GM23338 (cell line): ENCODE data around the gene DOP1B. TPM values are rescaled to one million over a fixed set of nuclear protein-coding genes. Genes with fewer than 3 reads are reported as not detected.

Experiments
- ATAC-seq: fragments of 200-7000 bp; cut with Tn5 transposase; 3 replicates; pipeline ENCODE4 v1.9.1; 2020
- DNase-seq: peaks from one replicate; pipeline ENCODE4 v3.0.0-alpha.2; 2015; ENCODE audit warnings: low spot score
- H2AFZ ChIP-seq: fragments of 200-600 bp; sonication (generic); 2 replicates; pipeline ENCODE4 v1.8.0; 2016; ENCODE audit warnings: antibody characterized with exemption, mild to moderate bottlenecking, moderate library complexity
- H3F3A ChIP-seq: fragments of 200-600 bp; sonication (generic); replicated peaks from 2 replicates; pipeline ENCODE4 v1.8.0; 2017; ENCODE audit warnings: antibody characterized with exemption, mixed run types, low read depth
- H3K27ac ChIP-seq: fragments of 200-600 bp; sonication (generic); 2 replicates; pipeline ENCODE4 v1.6.1; 2016; ENCODE audit warnings: low read depth
- H3K27me3 ChIP-seq: fragments of 200-600 bp; sonication (generic); 2 replicates; pipeline ENCODE4 v1.8.0; 2016; ENCODE audit warnings: mild to moderate bottlenecking, mixed run types, moderate library complexity; ENCODE audit not compliant: insufficient read depth
- H3K36me3 ChIP-seq: fragments of 200-600 bp; sonication (generic); 2 replicates; pipeline ENCODE4 v1.8.0; 2016; ENCODE audit warnings: mild to moderate bottlenecking; ENCODE audit not compliant: insufficient read depth
- H3K4me1 ChIP-seq: fragments of 200-600 bp; sonication (generic); 2 replicates; pipeline ENCODE4 v1.8.0; 2016; ENCODE audit warnings: mild to moderate bottlenecking, moderate library complexity; ENCODE audit not compliant: insufficient read depth
- H3K4me2 ChIP-seq: fragments of 200-600 bp; sonication (generic); 2 replicates; pipeline ENCODE4 v1.7.1; 2017; ENCODE audit warnings: mixed run types
- H3K4me3 ChIP-seq: fragments of 200-600 bp; sonication (generic); 2 replicates; pipeline ENCODE4 v1.6.1; 2016; ENCODE audit warnings: mixed run types
- H3K79me2 ChIP-seq: fragments of 200-600 bp; sonication (generic); replicated peaks from 2 replicates; pipeline ENCODE4 v1.8.0; 2017; ENCODE audit warnings: mild to moderate bottlenecking; ENCODE audit not compliant: insufficient read depth
- H3K9me2 ChIP-seq: fragments of 200-600 bp; sonication (generic); 2 replicates; pipeline ENCODE4 v1.8.0; 2017; ENCODE audit not compliant: insufficient read depth
- H4K20me1 ChIP-seq: fragments of 200-600 bp; sonication (generic); replicated peaks from 2 replicates; pipeline ENCODE4 v1.8.0; 2017; ENCODE audit warnings: mild to moderate bottlenecking; ENCODE audit not compliant: insufficient read depth
- H3K27ac Mint-ChIP-seq: 2 replicates; pipeline ENCODE4 v1.8.0; 2020; ENCODE audit warnings: inconsistent platforms, mild to moderate bottlenecking, moderate library complexity, mixed read lengths
- H3K27me3 Mint-ChIP-seq: 3 replicates; pipeline ENCODE4 v1.8.0; 2022; ENCODE audit warnings: low read depth, mild to moderate bottlenecking, moderate library complexity, mixed read lengths, inconsistent platforms; ENCODE audit not compliant: insufficient read depth, poor library complexity
- H3K36me3 Mint-ChIP-seq: 3 replicates; pipeline ENCODE4 v1.8.0; 2021; ENCODE audit warnings: low read depth, mild to moderate bottlenecking, inconsistent platforms, moderate library complexity, mixed read lengths
- H3K4me1 Mint-ChIP-seq: 3 replicates; pipeline ENCODE4 v1.8.0; 2020; ENCODE audit warnings: mild to moderate bottlenecking, inconsistent platforms, mixed read lengths
- H3K4me3 Mint-ChIP-seq: 3 replicates; pipeline ENCODE4 v1.8.0; 2021; ENCODE audit warnings: moderate library complexity, mild to moderate bottlenecking, inconsistent platforms, mixed read lengths
- H3K9me3 Mint-ChIP-seq: 3 replicates; pipeline ENCODE4 v1.8.0; 2020; ENCODE audit warnings: moderate library complexity, mild to moderate bottlenecking, inconsistent platforms, mixed read lengths
- CREB1 ChIP-seq: fragments of 250-450 bp; sonication (Bioruptor Pico); IDR thresholded peaks from 2 replicates; pipeline ENCODE4 v1.5.0; 2020; ENCODE audit warnings: low read depth, mild to moderate bottlenecking, moderate library complexity
- NANOG ChIP-seq: IDR thresholded peaks from 2 replicates; pipeline ENCODE4 v1.6.1; 2016; ENCODE audit warnings: antibody characterized with exemption, borderline replicate concordance
- POLR2AphosphoS5 ChIP-seq: IDR thresholded peaks from 2 replicates; pipeline ENCODE4 v1.6.1; 2016; ENCODE audit warnings: antibody characterized with exemption, low read depth
- STAT1 ChIP-seq: IDR thresholded peaks from one replicate; pipeline ENCODE4 v1.6.1; 2016; ENCODE audit warnings: antibody characterized with exemption; ENCODE audit not compliant: unreplicated experiment
- ZNF114 ChIP-seq: fragments of 250-450 bp; sonication (Bioruptor Pico); IDR thresholded peaks from 2 replicates; pipeline ENCODE4 v1.5.0; 2020; ENCODE audit warnings: mild to moderate bottlenecking, moderate library complexity
- ZNF331 ChIP-seq: fragments of 250-450 bp; sonication (Bioruptor Pico); IDR thresholded peaks from 2 replicates; pipeline ENCODE4 v1.5.0; 2020; ENCODE audit warnings: low read depth, mild to moderate bottlenecking, moderate library complexity
- polyA plus RNA-seq: library from polyadenylated mRNA; unstranded; fragments of >200 nt; fragmentation: Nextera tagmentation; extraction: Ambion mirVana; gene quantifications from 2 replicates; pipeline ENCODE4 v1.2.1, GENCODE V29; 2016
- total RNA-seq: library from RNA; depleted of rRNA; stranded (reverse); fragments of >200 nt; shearing (Covaris generic); gene quantifications from 2 replicates; pipeline ENCODE4 v1.2.3, GENCODE V29; 2014
- TF ChIP-seq, protein P1 (sequence below), 2 experiments: fragments of 200-600 bp in 1 of 2; sonication (generic) in 1 of 2; conservative IDR thresholded peaks; 2 replicates each; pipeline versions ENCODE4 v1.5.1 to v1.6.1; 2016 to 2017; ENCODE audit warnings: antibody characterized with exemption in 2 of 2, low read depth in 2 of 2, mild to moderate bottlenecking in 2 of 2, moderate library complexity in 1 of 2
- TF ChIP-seq, protein P2 (sequence below): IDR thresholded peaks from 2 replicates; pipeline ENCODE4 v1.6.1; 2016; ENCODE audit warnings: antibody characterized with exemption
- TF ChIP-seq, protein P3 (sequence below): IDR thresholded peaks from one replicate; pipeline ENCODE4 v1.6.1; 2018; ENCODE audit warnings: antibody characterized with exemption; ENCODE audit not compliant: unreplicated experiment

Gene DOP1B
- total and polyA plus RNA-seq, 2 experiments from 2014 or later: 4.9 to 18.0 TPM

DNA sequence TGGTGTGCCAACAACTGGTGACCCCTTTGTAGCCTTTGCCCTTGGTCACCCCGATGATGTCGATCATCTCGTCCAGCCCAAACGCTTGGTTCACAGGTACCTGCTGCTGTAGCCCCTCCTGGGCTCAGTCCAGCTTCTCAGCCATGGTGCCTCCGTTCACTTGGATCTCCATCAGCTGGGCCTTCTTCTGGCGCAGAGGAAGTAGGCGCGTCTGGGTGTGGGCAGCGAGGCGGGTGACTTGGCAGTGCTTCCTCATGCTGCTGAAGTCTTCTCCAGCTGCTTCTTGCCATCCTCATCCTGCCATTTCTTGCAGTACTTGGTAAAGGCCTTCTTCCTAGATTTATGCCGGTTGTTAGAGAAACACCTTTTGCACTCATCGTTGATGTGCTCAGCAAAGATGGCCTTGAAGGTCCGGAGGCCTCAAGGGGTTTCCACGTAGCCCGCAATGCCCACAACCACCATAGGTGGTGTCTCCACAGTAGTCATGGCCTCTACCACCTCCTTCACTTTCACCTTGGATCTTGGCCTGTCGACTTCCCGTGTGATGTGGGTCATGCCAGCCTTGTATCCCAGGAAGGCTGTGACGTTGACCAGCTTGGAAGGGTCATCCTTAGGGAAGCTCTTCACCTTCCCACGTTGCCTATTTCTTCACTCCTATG is 13.0 kb downstream of the DOP1B start:
- Histone ChIP-seq H3K9me2 (no peaks in the 10 kb centered on the region), H3K36me3 (no peaks in the 10 kb centered on the region), H3K4me2 (no peak overlapping the region), H4K20me1 (0 out of 2 replicates have a peak, but pooled peaks cover 3% of the 10 kb centered on the region), H3K4me1 (no peaks in the 10 kb centered on the region), H3K27ac (no peak overlapping the region), H3F3A (no peaks in the 10 kb centered on the region; the same call in 1 of the 2 replicates), H3K79me2 (no peaks in the 10 kb centered on the region), H2AFZ (no peak overlapping the region), H3K27me3 (no peaks in the 10 kb centered on the region), H3K4me3 (no peak overlapping the region)
- peak; percentile 56 for ATAC-seq
- Mint-ChIP-seq H3K9me3 (no peaks in the 10 kb centered on the region; the same call in 2 of the 3 replicates), H3K27me3 (peaks cover 4% of the 10 kb centered on the region), H3K4me3 (no peak overlapping the region), H3K27ac (no peak overlapping the region), H3K36me3 (peaks cover 7% of the 10 kb centered on the region; the same call in 2 of the 3 replicates), H3K4me1 (peaks cover 3% of the 10 kb centered on the region; the same call in 1 of the 3 replicates)
- TF ChIP-seq ZNF331 (CRISPR knock-in tag): no peak
- TF ChIP-seq, protein P1, sequence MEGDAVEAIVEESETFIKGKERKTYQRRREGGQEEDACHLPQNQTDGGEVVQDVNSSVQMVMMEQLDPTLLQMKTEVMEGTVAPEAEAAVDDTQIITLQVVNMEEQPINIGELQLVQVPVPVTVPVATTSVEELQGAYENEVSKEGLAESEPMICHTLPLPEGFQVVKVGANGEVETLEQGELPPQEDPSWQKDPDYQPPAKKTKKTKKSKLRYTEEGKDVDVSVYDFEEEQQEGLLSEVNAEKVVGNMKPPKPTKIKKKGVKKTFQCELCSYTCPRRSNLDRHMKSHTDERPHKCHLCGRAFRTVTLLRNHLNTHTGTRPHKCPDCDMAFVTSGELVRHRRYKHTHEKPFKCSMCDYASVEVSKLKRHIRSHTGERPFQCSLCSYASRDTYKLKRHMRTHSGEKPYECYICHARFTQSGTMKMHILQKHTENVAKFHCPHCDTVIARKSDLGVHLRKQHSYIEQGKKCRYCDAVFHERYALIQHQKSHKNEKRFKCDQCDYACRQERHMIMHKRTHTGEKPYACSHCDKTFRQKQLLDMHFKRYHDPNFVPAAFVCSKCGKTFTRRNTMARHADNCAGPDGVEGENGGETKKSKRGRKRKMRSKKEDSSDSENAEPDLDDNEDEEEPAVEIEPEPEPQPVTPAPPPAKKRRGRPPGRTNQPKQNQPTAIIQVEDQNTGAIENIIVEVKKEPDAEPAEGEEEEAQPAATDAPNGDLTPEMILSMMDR (conservative IDR thresholded peaks at IDR 0.05; ENCODE audit: low read depth in 2 of 2): peak; percentile 23 to 27; a peak in 1 of 4 replicates
- DNase-seq: peak; percentile 41

DNA sequence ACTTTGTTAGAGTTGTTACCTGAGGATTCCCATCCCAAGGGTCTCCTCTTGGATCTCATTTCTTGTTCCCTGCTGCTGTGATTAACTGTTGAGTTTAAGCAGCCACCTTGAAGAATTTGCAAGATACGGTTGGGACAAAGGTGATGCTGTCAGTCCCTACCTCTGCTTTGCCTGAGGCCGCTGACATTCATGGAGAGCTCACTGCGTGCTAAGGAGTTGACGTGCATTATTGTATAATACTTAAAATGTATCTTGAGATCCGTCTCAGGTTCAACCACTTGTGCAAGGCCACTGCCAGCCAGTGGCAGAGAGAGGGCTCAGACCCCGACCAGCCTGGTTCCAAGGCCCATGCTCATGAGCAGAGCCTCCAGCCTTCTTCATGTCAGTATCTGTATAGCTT is 14.2 kb downstream of the DOP1B start:
- Histone ChIP-seq H3K27ac (no peak overlapping the region), H2AFZ (no peak overlapping the region), H3K27me3 (no peaks in the 10 kb centered on the region), H3K9me2 (no peaks in the 10 kb centered on the region), H4K20me1 (0 out of 2 replicates have a peak, but pooled peaks cover 3% of the 10 kb centered on the region), H3K4me2 (no peak overlapping the region), H3K4me1 (no peaks in the 10 kb centered on the region), H3F3A (no peaks in the 10 kb centered on the region), H3K4me3 (no peak overlapping the region), H3K79me2 (no peaks in the 10 kb centered on the region), H3K36me3 (no peaks in the 10 kb centered on the region)
- H3K27me3 Mint-ChIP-seq: peaks cover 4% of the 10 kb centered on the region
- H3K4me1 Mint-ChIP-seq: peaks cover 3% of the 10 kb centered on the region; the same call in 1 of the 3 replicates
- no peak for ATAC-seq
- peaks cover 7% of the 10 kb centered on the region; the same call in 2 of the 3 replicates for H3K36me3 Mint-ChIP-seq
- DNase-seq: no peak
- H3K9me3 Mint-ChIP-seq: no peaks in the 10 kb centered on the region; the same call in 2 of the 3 replicates
- H3K27ac Mint-ChIP-seq: no peak overlapping the region
- H3K4me3 Mint-ChIP-seq: no peak overlapping the region
- TF ChIP-seq, protein P2, sequence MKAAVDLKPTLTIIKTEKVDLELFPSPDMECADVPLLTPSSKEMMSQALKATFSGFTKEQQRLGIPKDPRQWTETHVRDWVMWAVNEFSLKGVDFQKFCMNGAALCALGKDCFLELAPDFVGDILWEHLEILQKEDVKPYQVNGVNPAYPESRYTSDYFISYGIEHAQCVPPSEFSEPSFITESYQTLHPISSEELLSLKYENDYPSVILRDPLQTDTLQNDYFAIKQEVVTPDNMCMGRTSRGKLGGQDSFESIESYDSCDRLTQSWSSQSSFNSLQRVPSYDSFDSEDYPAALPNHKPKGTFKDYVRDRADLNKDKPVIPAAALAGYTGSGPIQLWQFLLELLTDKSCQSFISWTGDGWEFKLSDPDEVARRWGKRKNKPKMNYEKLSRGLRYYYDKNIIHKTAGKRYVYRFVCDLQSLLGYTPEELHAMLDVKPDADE: no peak
- TF ChIP-seq NANOG: no peak
- no peak for TF ChIP-seq STAT1

DNA sequence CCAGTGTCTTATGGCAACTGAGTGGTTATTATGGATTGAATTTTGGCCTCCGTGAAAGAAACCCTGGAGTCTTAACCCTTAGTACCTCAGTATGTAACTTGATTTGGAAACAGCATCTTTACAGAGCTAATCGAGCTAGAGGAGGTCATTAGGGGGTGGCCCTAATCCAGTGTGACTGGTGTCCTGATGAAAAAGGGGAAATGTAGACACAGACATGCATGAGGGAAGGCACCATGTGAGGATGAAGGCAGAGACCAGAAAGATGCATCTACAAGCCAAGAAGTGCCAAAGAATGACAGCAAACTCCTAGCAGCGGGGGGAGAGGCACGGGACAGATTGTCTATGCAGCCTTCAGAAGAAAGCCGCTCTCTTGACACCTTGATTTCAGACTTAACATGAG is 14.7 kb downstream of the DOP1B start:
- ATAC-seq (no peak), DNase-seq (no peak)
- no peak overlapping the region for H2AFZ ChIP-seq
- no peak overlapping the region for H3K4me2 ChIP-seq
- no peaks in the 10 kb centered on the region for H3F3A ChIP-seq
- H3K79me2 ChIP-seq: no peaks in the 10 kb centered on the region
- H3K36me3 Mint-ChIP-seq: peaks cover 7% of the 10 kb centered on the region; the same call in 2 of the 3 replicates
- H3K4me3 ChIP-seq: no peak overlapping the region
- no peaks in the 10 kb centered on the region; the same call in 2 of the 3 replicates for H3K9me3 Mint-ChIP-seq
- peaks cover 4% of the 10 kb centered on the region for H3K27me3 Mint-ChIP-seq
- peaks cover 3% of the 10 kb centered on the region; the same call in 1 of the 3 replicates for H3K4me1 Mint-ChIP-seq
- H4K20me1 ChIP-seq: 0 out of 2 replicates have a peak, but pooled peaks cover 3% of the 10 kb centered on the region
- no peak overlapping the region for H3K4me3 Mint-ChIP-seq
- H3K9me2 ChIP-seq: no peaks in the 10 kb centered on the region
- no peaks in the 10 kb centered on the region for H3K27me3 ChIP-seq
- no peak overlapping the region for H3K27ac ChIP-seq
- H3K27ac Mint-ChIP-seq: no peak overlapping the region
- H3K36me3 ChIP-seq: no peaks in the 10 kb centered on the region
- H3K4me1 ChIP-seq: no peaks in the 10 kb centered on the region
- TF ChIP-seq CREB1 (no peak), ZNF114 (CRISPR knock-in tag) (no peak), STAT1 (no peak), NANOG (no peak), POLR2AphosphoS5 (no peak)
- TF ChIP-seq, protein P1 (conservative IDR thresholded peaks at IDR 0.05; ENCODE audit: low read depth in 2 of 2): no peak
- TF ChIP-seq, protein P3, sequence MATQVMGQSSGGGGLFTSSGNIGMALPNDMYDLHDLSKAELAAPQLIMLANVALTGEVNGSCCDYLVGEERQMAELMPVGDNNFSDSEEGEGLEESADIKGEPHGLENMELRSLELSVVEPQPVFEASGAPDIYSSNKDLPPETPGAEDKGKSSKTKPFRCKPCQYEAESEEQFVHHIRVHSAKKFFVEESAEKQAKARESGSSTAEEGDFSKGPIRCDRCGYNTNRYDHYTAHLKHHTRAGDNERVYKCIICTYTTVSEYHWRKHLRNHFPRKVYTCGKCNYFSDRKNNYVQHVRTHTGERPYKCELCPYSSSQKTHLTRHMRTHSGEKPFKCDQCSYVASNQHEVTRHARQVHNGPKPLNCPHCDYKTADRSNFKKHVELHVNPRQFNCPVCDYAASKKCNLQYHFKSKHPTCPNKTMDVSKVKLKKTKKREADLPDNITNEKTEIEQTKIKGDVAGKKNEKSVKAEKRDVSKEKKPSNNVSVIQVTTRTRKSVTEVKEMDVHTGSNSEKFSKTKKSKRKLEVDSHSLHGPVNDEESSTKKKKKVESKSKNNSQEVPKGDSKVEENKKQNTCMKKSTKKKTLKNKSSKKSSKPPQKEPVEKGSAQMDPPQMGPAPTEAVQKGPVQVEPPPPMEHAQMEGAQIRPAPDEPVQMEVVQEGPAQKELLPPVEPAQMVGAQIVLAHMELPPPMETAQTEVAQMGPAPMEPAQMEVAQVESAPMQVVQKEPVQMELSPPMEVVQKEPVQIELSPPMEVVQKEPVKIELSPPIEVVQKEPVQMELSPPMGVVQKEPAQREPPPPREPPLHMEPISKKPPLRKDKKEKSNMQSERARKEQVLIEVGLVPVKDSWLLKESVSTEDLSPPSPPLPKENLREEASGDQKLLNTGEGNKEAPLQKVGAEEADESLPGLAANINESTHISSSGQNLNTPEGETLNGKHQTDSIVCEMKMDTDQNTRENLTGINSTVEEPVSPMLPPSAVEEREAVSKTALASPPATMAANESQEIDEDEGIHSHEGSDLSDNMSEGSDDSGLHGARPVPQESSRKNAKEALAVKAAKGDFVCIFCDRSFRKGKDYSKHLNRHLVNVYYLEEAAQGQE: no peak
